ENCODE results near the gene VWA3A. TPM values are rescaled to one million over a fixed set of nuclear protein-coding genes. Genes with fewer than 3 reads are reported as not detected.

The VWA3A gene
- total and polyA plus RNA-seq, 3 experiments from 2014 or later = 0.04 to 0.16 TPM; not detected in 1

DNA sequence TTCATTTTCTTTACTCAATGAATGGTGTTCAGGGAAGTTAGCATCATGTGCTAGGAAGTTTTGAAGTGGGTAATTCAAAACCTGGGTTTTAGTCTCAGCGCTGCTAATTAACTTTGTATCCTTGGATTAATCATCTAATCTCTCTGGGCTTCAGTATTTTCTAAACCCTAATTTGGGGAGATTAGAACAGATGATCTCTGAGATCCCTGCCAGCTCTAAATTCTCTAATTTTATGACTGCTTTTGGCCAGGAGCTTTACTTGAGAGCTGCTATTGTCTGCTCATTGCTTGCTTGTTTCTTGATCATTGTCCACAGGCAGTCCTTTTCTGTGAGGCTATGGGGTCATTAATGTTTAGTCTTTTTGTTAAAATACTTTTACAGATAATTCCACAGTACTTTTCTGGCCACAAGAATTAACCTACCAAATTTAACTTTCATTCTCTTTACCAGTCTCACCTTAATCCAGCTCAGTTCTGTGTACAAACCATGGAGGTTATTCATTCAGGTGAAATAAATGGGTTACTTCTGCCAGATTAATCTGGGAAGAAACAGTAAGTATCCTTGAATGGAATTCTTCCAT lies 28.4 kb upstream of the VWA3A start:
- no peak for DNase-seq
- peaks cover 9 to 17% (median 15%) of the 10 kb centered on the region in 3 donors for H3K36me3 Mint-ChIP-seq
- H3K4me3 Mint-ChIP-seq = no peak overlapping the region
- ChIA-PET CTCF (interaction anchor here (1.7 kb wide), 1 partner anchor 14 kb away, joined by 10 read pairs; no protein-coding TSS in a partner anchor), POLR2A (no interaction called here)
- Histone ChIP-seq H3K27ac (ENCODE audit: low read depth, low read length) (no peak overlapping the region), H3K27me3 (ENCODE audit: insufficient read depth, low read length, poor library complexity, severe bottlenecking) (no peaks in the 10 kb centered on the region), H3K9me3 (ENCODE audit: low read length) (no peaks in the 10 kb centered on the region), H3K36me3 (ENCODE audit: insufficient read depth, low read length) (no peaks in the 10 kb centered on the region), H3K4me3 (ENCODE audit: low read length) (no peak overlapping the region), H3K4me1 (ENCODE audit: insufficient read depth, low read length) (no peaks in the 10 kb centered on the region)
- peaks cover 0 to 6% (median 4%) of the 10 kb centered on the region in 5 donors for H3K9me3 Mint-ChIP-seq
- peaks cover 4 to 19% (median 5%) of the 10 kb centered on the region in 3 donors for H3K4me1 Mint-ChIP-seq
- peak overlapping the region in 2 of 8 donors; percentile 17 to 23 for H3K27ac Mint-ChIP-seq
- no peaks in the 10 kb centered on the region for H3K27me3 Mint-ChIP-seq

DNA sequence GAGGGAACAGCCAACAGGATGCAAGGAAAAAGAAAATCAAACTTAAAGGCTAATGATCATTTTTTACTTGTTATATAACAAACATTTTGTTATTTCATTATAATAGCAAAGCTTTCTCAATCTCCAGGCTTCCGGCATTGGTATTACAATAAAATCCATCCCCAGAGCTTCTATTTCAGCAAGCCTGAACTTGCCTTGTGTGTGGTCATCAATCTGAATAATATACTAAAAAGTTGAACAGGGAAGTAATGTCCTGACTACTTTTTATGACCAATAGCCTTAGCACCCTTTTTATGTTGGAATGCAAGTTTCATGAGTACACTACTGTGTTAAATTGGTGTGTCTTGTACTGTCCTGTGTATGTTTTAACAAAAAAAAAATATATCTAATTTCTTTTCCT lies 27.1 kb upstream of the VWA3A start:
- POLR2A ChIA-PET = no interaction called here
- Mint-ChIP-seq H3K36me3 (peaks cover 9 to 17% (median 13%) of the 10 kb centered on the region in 3 donors), H3K9me3 (peaks cover 0 to 6% (median 4%) of the 10 kb centered on the region in 5 donors), H3K27me3 (no peaks in the 10 kb centered on the region), H3K4me3 (no peak overlapping the region), H3K4me1 (peaks cover 0 to 14% (median 2%) of the 10 kb centered on the region in 3 donors), H3K27ac (no peak overlapping the region)
- Histone ChIP-seq H3K4me3 (ENCODE audit: low read length) (no peak overlapping the region), H3K4me1 (ENCODE audit: insufficient read depth, low read length) (no peaks in the 10 kb centered on the region), H3K9me3 (ENCODE audit: low read length) (no peaks in the 10 kb centered on the region), H3K27ac (ENCODE audit: low read depth, low read length) (no peak overlapping the region), H3K36me3 (ENCODE audit: insufficient read depth, low read length) (no peaks in the 10 kb centered on the region), H3K27me3 (ENCODE audit: insufficient read depth, low read length, poor library complexity, severe bottlenecking) (no peaks in the 10 kb centered on the region)
- DNase-seq = no peak
- CTCF ChIA-PET = interaction anchor here (1.7 kb wide), 1 partner anchor 12 kb away, joined by 10 read pairs; no protein-coding TSS in a partner anchor

DNA sequence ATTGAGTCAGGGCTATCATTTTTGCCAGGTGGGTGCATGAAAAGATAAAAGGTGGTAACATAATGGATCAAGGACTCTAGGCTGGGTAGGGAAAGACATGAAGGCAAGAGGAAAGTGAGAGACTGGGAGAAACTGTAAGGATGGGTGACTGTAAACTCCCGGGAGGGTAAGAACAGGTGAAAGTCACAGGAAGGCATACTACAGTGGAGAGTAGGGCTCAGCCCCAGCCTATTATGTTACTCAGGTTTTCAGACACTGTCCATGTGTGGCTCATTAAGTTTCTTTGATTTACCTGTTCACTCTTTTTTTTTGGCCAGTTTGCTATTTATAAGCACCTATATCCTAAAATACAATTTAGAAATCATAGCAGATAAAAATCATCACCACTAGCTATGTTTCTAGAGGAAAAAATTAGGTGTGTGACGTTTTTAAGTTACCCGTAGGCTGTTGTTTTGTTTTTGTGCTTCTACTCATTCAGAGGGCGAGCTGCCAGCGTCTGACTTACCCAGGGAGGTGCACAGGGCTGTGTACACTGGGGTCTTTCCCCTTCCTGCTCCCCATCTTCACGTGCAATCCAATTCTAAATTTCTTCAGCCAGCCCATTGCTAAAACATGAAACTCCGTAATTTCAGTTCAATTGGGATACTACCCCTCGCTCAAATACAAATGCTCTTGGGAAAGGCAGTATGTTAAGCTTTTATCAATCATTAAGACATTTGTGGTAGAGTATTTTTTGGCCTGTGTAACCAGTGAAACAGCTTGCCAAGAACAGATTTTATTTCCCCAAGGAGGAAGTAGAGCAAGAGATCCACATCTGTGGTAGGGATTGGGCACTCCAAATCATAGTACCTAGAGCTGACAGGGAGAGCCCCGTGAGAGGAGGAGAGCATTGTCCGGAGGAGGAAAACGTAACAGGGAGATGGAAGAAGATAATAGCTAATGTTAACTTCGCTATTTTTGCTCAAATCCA lies 21.7 kb upstream of the VWA3A start:
- Histone ChIP-seq H3K4me1 (ENCODE audit: insufficient read depth, low read length) (no peaks in the 10 kb centered on the region), H3K27me3 (ENCODE audit: insufficient read depth, low read length, poor library complexity, severe bottlenecking) (no peaks in the 10 kb centered on the region), H3K27ac (ENCODE audit: low read depth, low read length) (no peak overlapping the region), H3K9me3 (ENCODE audit: low read length) (no peaks in the 10 kb centered on the region), H3K36me3 (ENCODE audit: insufficient read depth, low read length) (no peaks in the 10 kb centered on the region), H3K4me3 (ENCODE audit: low read length) (no peak overlapping the region)
- H3K27ac Mint-ChIP-seq = no peak overlapping the region
- ChIA-PET POLR2A (no interaction called here), CTCF (interaction anchor here (1.0 kb wide), 1 partner anchor 66 kb away, joined by 3 read pairs; no protein-coding TSS in a partner anchor)
- peaks cover 0 to 6% (median 4%) of the 10 kb centered on the region in 5 donors for H3K9me3 Mint-ChIP-seq
- peaks cover 0 to 4% (median 0%) of the 10 kb centered on the region in 3 donors for H3K4me1 Mint-ChIP-seq
- no peak overlapping the region for H3K4me3 Mint-ChIP-seq
- H3K36me3 Mint-ChIP-seq = peaks cover 7 to 17% (median 9%) of the 10 kb centered on the region in 3 donors
- no peak for DNase-seq
- H3K27me3 Mint-ChIP-seq = no peaks in the 10 kb centered on the region

DNA sequence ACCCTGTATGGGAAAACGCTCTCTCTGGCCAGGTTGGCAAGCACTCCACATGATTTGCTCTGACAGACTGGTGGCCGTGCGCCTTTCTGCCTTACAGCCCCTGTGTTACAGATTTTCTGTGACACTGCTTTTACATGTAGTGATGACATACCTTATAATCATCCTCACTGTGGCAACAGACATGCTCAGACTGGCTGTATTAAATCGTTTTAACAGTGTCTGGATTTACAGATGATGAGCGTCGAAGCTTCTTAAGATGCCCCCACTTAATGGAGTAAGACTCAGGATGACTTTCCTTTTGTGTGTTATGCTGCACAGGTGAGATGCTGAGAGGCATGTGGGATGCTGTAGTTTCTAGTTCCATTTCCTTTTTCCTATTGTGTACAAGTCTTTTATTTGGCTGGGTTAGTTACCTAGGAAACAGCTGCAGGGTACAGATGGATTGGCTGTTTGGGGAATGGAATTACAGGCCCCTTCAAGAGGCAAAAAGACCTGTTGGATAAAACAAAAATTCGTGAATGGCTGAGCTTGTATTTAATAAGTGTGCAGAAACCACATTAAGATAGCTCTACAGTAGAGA lies 20.9 kb upstream of the VWA3A start:
- Mint-ChIP-seq H3K27me3 (no peaks in the 10 kb centered on the region), H3K27ac (no peak overlapping the region), H3K4me3 (no peak overlapping the region), H3K4me1 (peaks cover 0 to 4% (median 0%) of the 10 kb centered on the region in 3 donors), H3K36me3 (peaks cover 5 to 17% (median 6%) of the 10 kb centered on the region in 3 donors), H3K9me3 (peaks cover 0 to 6% (median 4%) of the 10 kb centered on the region in 5 donors)
- Histone ChIP-seq H3K36me3 (ENCODE audit: insufficient read depth, low read length) (no peaks in the 10 kb centered on the region), H3K27me3 (ENCODE audit: insufficient read depth, low read length, poor library complexity, severe bottlenecking) (no peaks in the 10 kb centered on the region), H3K4me1 (ENCODE audit: insufficient read depth, low read length) (no peaks in the 10 kb centered on the region), H3K4me3 (ENCODE audit: low read length) (no peak overlapping the region), H3K9me3 (ENCODE audit: low read length) (no peaks in the 10 kb centered on the region), H3K27ac (ENCODE audit: low read depth, low read length) (no peak overlapping the region)
- CTCF ChIA-PET = interaction anchor here (0.9 to 2.0 kb wide), 3 partner anchors 12 to 67 kb away, joined by 3 to 7 read pairs (median 5); no protein-coding TSS in a partner anchor
- DNase-seq = no peak
- POLR2A ChIA-PET = no interaction called here

DNA sequence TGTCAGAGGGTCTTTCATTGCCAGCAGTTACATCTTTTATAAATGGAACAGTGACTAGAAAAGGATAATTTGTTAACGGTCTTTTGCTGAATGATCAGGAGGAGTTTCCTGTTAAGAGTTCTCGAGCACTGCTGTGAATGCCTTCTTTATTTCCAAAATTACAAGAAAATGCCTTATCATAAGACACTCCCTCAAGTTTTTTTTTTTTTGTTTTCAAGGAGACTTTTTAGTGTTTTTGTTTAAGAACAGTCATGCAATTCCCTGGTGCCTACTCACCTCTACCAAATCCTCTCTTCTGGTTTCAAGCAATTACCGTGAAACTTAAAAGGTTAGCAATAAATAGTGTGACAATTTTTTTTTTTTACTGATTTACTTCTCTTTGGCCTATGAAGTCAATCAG lies 19.0 kb upstream of the VWA3A start:
- no peak for DNase-seq
- no peaks in the 10 kb centered on the region for H3K4me1 ChIP-seq (ENCODE audit: insufficient read depth, low read length)
- Mint-ChIP-seq H3K9me3 (no peaks in the 10 kb centered on the region), H3K4me3 (no peak overlapping the region), H3K27ac (peak overlapping the region in 1 of 8 donors; percentile 47), H3K4me1 (peaks cover 4 to 6% (median 5%) of the 10 kb centered on the region in 3 donors), H3K36me3 (peaks cover 0 to 12% (median 0%) of the 10 kb centered on the region in 3 donors), H3K27me3 (no peaks in the 10 kb centered on the region)
- no peaks in the 10 kb centered on the region for H3K9me3 ChIP-seq (ENCODE audit: low read length)
- ChIA-PET POLR2A (no interaction called here), CTCF (interaction anchor here (2.0 kb wide), 1 partner anchor 26 kb away, joined by 7 read pairs; no protein-coding TSS in a partner anchor)
- H3K27me3 ChIP-seq (ENCODE audit: insufficient read depth, low read length, poor library complexity, severe bottlenecking) = no peaks in the 10 kb centered on the region
- H3K27ac ChIP-seq (ENCODE audit: low read depth, low read length) = no peak overlapping the region
- H3K36me3 ChIP-seq (ENCODE audit: insufficient read depth, low read length) = no peaks in the 10 kb centered on the region
- no peak overlapping the region for H3K4me3 ChIP-seq (ENCODE audit: low read length)

DNA sequence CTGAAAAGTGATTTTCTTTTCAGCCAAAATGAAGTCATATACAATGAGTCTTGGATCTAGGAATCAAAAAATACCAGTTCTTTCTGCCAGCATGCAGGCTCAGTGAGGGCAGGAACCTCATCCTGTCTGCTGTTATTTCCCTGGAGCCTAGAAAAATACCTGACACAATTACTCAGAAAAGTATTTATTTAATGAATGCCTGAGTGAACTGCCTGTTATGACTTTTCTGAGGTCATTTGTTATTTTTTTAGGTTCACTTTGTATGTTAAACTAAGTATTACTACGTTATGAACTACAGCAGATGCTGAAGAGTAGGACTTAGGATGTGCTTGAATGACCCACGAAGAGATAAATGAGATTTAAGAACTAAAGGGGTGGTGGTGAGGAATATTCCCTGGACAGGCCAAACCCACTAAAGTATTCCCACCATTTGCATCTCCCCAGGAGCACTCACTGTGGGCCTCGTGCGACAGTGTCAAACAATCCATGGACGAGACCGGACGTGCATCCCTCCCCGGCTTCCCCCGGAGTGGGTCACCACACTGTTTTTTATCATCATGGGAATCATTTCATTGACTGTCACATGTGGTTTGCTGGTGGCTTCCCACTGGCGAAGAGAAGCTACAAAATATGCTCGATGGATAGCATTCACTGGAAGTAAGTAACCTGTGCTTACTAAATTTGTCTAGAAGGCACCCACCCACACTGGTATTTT lies 17.1 kb upstream of the VWA3A start:
- ChIA-PET CTCF (interaction anchor here (1.0 to 1.1 kb wide), 2 partner anchors 14 to 19 kb away, joined by 3 to 4 read pairs; no protein-coding TSS in a partner anchor), POLR2A (no interaction called here)
- Mint-ChIP-seq H3K4me3 (no peak overlapping the region), H3K36me3 (peaks cover 0 to 16% (median 0%) of the 10 kb centered on the region in 3 donors), H3K4me1 (peaks cover 4 to 6% (median 5%) of the 10 kb centered on the region in 3 donors), H3K27ac (peak overlapping the region in 5 of 8 donors; percentile 11 to 61 (median 43)), H3K9me3 (no peaks in the 10 kb centered on the region), H3K27me3 (no peaks in the 10 kb centered on the region)
- Histone ChIP-seq H3K4me1 (ENCODE audit: insufficient read depth, low read length) (no peaks in the 10 kb centered on the region), H3K4me3 (ENCODE audit: low read length) (no peak overlapping the region), H3K27ac (ENCODE audit: low read depth, low read length) (no peak overlapping the region), H3K27me3 (ENCODE audit: insufficient read depth, low read length, poor library complexity, severe bottlenecking) (no peaks in the 10 kb centered on the region), H3K36me3 (ENCODE audit: insufficient read depth, low read length) (no peaks in the 10 kb centered on the region), H3K9me3 (ENCODE audit: low read length) (no peaks in the 10 kb centered on the region)
- DNase-seq = no peak

DNA sequence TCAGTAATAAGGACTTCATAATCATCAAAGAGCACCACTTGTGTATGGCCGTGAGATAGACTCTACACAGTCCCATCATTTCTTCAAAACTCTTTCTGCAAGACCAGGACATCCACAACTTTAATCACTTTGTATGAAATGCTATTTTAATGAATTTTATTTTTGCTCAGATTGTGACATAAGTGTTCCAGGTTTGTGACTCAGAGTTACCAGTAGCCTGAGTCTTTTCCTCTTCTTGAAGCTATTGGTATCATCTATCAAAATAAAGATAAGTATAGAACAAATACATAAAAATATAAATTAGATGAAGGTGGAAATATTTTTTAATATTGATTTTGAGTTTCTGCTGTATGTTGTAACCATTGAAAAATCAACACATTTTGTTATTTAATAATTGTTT lies 16.6 kb upstream of the VWA3A start:
- Mint-ChIP-seq H3K9me3 (no peaks in the 10 kb centered on the region), H3K27me3 (no peaks in the 10 kb centered on the region), H3K4me1 (peaks cover 4 to 6% (median 5%) of the 10 kb centered on the region in 3 donors), H3K27ac (peak overlapping the region in 2 of 8 donors; percentile 43 to 50), H3K4me3 (no peak overlapping the region), H3K36me3 (peaks cover 0 to 19% (median 0%) of the 10 kb centered on the region in 3 donors)
- Histone ChIP-seq H3K9me3 (ENCODE audit: low read length) (no peaks in the 10 kb centered on the region), H3K4me3 (ENCODE audit: low read length) (no peak overlapping the region), H3K27me3 (ENCODE audit: insufficient read depth, low read length, poor library complexity, severe bottlenecking) (no peaks in the 10 kb centered on the region), H3K36me3 (ENCODE audit: insufficient read depth, low read length) (no peaks in the 10 kb centered on the region), H3K4me1 (ENCODE audit: insufficient read depth, low read length) (no peaks in the 10 kb centered on the region), H3K27ac (ENCODE audit: low read depth, low read length) (no peak overlapping the region)
- POLR2A ChIA-PET = no interaction called here
- no peak for DNase-seq
- CTCF ChIA-PET = interaction anchor here (1.0 to 1.1 kb wide), 2 partner anchors 15 to 20 kb away, joined by 3 to 4 read pairs; no protein-coding TSS in a partner anchor
